Dendritic cell treated with granulocyte-macrophage colony-stimulating factor and Interleukin-4, amounts not matched to agents 40 ng/mL and 50 ng/mL, for 4 days (primary cell): Measurements from ENCODE around the gene HS3ST1.

Experiments
- H3K27ac Mint-ChIP-seq: one replicate; pipeline ENCODE4 v1.8.0; 2022; ENCODE audit warnings: mild to moderate bottlenecking, mixed read lengths
- H3K27me3 Mint-ChIP-seq: one replicate; pipeline ENCODE4 v1.8.0; 2022; ENCODE audit warnings: mild to moderate bottlenecking, mixed read lengths
- H3K36me3 Mint-ChIP-seq: one replicate; pipeline ENCODE4 v1.8.0; 2022; ENCODE audit warnings: low read depth, mixed read lengths
- H3K4me1 Mint-ChIP-seq: one replicate; pipeline ENCODE4 v1.8.0; 2022; ENCODE audit warnings: low read depth, mixed read lengths
- H3K4me3 Mint-ChIP-seq: one replicate; pipeline ENCODE4 v1.8.0; 2022; ENCODE audit warnings: mild to moderate bottlenecking, moderate library complexity, mixed read lengths
- H3K9me3 Mint-ChIP-seq: one replicate; pipeline ENCODE4 v1.8.0; 2022; ENCODE audit warnings: mixed read lengths
- intact Hi-C: fragments of 100-400 bp; cut with micrococcal nuclease; formaldehyde crosslinking; loops from one replicate; pipeline ENCODE4 v1.15.0; 2022

The HS3ST1 gene

GRCh38 chr4:11426731-11427120 lies 2.0 kb downstream of the HS3ST1 start:
- Mint-ChIP-seq H3K4me3 (peak overlapping the region; percentile 76), H3K9me3 (no peaks in the 10 kb centered on the region), H3K4me1 (peaks cover 23% of the 10 kb centered on the region), H3K27ac (no peak overlapping the region), H3K27me3 (peaks cover 51% of the 10 kb centered on the region), H3K36me3 (peaks cover 12% of the 10 kb centered on the region)
- intact Hi-C loops, result loop anchor here (10.0 kb wide), 1 partner anchor 872 kb away; no protein-coding TSS in a partner anchor

- Mint-ChIP-seq H3K4me3 (peak overlapping the region; percentile 13), H3K4me1 (peaks cover 23% of the 10 kb centered on the region), H3K9me3 (no peaks in the 10 kb centered on the region), H3K27me3 (peaks cover 44% of the 10 kb centered on the region), H3K36me3 (peaks cover 12% of the 10 kb centered on the region), H3K27ac (no peak overlapping the region)
- intact Hi-C loops, result loop anchor here (10.0 kb wide), 1 partner anchor 871 kb away; no protein-coding TSS in a partner anchor
These were observed 2.7 kb downstream of the HS3ST1 start for GRCh38 chr4:11426003-11426402.

GRCh38 chr4:11424856-11425255 lies 3.8 kb downstream of the HS3ST1 start:
- peaks cover 12% of the 10 kb centered on the region for H3K36me3 Mint-ChIP-seq
- no peak overlapping the region for H3K27ac Mint-ChIP-seq
- no peak overlapping the region for H3K4me3 Mint-ChIP-seq
- no peaks in the 10 kb centered on the region for H3K9me3 Mint-ChIP-seq
- H3K4me1 Mint-ChIP-seq, result peaks cover 23% of the 10 kb centered on the region
- intact Hi-C loops, result loop anchor here (2.0 to 10.0 kb wide), 2 partner anchors 842 to 870 kb away; no protein-coding TSS in a partner anchor
- H3K27me3 Mint-ChIP-seq, result peaks cover 36% of the 10 kb centered on the region

GRCh38 chr4:11424000-11424399 lies 4.7 kb downstream of the HS3ST1 start:
- peaks cover 18% of the 10 kb centered on the region for H3K4me1 Mint-ChIP-seq
- intact Hi-C loops, result loop anchor here (2.0 to 10.0 kb wide), 2 partner anchors 841 to 869 kb away; no protein-coding TSS in a partner anchor
- peaks cover 27% of the 10 kb centered on the region for H3K27me3 Mint-ChIP-seq
- no peak overlapping the region for H3K27ac Mint-ChIP-seq
- H3K36me3 Mint-ChIP-seq, result peaks cover 11% of the 10 kb centered on the region
- no peaks in the 10 kb centered on the region for H3K9me3 Mint-ChIP-seq
- H3K4me3 Mint-ChIP-seq, result no peak overlapping the region

GRCh38 chr4:11423465-11423864 lies 5.2 kb downstream of the HS3ST1 start:
- Mint-ChIP-seq H3K36me3 (peaks cover 13% of the 10 kb centered on the region), H3K4me3 (no peak overlapping the region), H3K27me3 (peaks cover 22% of the 10 kb centered on the region), H3K4me1 (peaks cover 14% of the 10 kb centered on the region), H3K9me3 (no peaks in the 10 kb centered on the region), H3K27ac (no peak overlapping the region)
- intact Hi-C loops, result loop anchor here (10.0 kb wide), 1 partner anchor 869 kb away; no protein-coding TSS in a partner anchor

- Mint-ChIP-seq H3K27me3 (no peaks in the 10 kb centered on the region), H3K27ac (no peak overlapping the region), H3K4me3 (no peak overlapping the region), H3K4me1 (no peaks in the 10 kb centered on the region), H3K9me3 (no peaks in the 10 kb centered on the region), H3K36me3 (peaks cover 7% of the 10 kb centered on the region)
- intact Hi-C loops, result loop anchor here (10.0 kb wide), 1 partner anchor 866 kb away; no protein-coding TSS in a partner anchor
These were observed 7.6 kb downstream of the HS3ST1 start for GRCh38 chr4:11421116-11421515.

- Mint-ChIP-seq H3K4me3 (no peak overlapping the region), H3K4me1 (no peaks in the 10 kb centered on the region), H3K27ac (no peak overlapping the region), H3K36me3 (peaks cover 7% of the 10 kb centered on the region), H3K9me3 (no peaks in the 10 kb centered on the region), H3K27me3 (no peaks in the 10 kb centered on the region)
- intact Hi-C loops, result loop anchor here (10.0 kb wide), 1 partner anchor 866 kb away; no protein-coding TSS in a partner anchor
These were observed 8.4 kb downstream of the HS3ST1 start for GRCh38 chr4:11420327-11420726.

- Mint-ChIP-seq H3K36me3 (peaks cover 7% of the 10 kb centered on the region), H3K4me1 (no peaks in the 10 kb centered on the region), H3K27ac (no peak overlapping the region), H3K27me3 (no peaks in the 10 kb centered on the region), H3K9me3 (no peaks in the 10 kb centered on the region), H3K4me3 (no peak overlapping the region)
- intact Hi-C loops, result loop anchor here (5.0 kb wide), 1 partner anchor 304 kb away; no protein-coding TSS in a partner anchor
These were observed 10.1 kb downstream of the HS3ST1 start for GRCh38 chr4:11418610-11419009.

GRCh38 chr4:11416767-11417113 lies 12.0 kb downstream of the HS3ST1 start:
- no peak overlapping the region for H3K27ac Mint-ChIP-seq
- H3K4me3 Mint-ChIP-seq, result no peak overlapping the region
- peaks cover 7% of the 10 kb centered on the region for H3K36me3 Mint-ChIP-seq
- H3K9me3 Mint-ChIP-seq, result no peaks in the 10 kb centered on the region
- H3K27me3 Mint-ChIP-seq, result no peaks in the 10 kb centered on the region
- intact Hi-C loops, result loop anchor here (5.0 kb wide), 1 partner anchor 306 kb away; no protein-coding TSS in a partner anchor
- no peaks in the 10 kb centered on the region for H3K4me1 Mint-ChIP-seq

GRCh38 chr4:11416071-11416766 lies 12.5 kb downstream of the HS3ST1 start:
- Mint-ChIP-seq H3K4me1 (no peaks in the 10 kb centered on the region), H3K36me3 (peaks cover 7% of the 10 kb centered on the region), H3K27me3 (no peaks in the 10 kb centered on the region), H3K9me3 (no peaks in the 10 kb centered on the region), H3K27ac (no peak overlapping the region), H3K4me3 (no peak overlapping the region)
- intact Hi-C loops, result loop anchor here (5.0 kb wide), 1 partner anchor 306 kb away; no protein-coding TSS in a partner anchor

- intact Hi-C loops, result loop anchor here (5.0 kb wide), 1 partner anchor 307 kb away; no protein-coding TSS in a partner anchor
- Mint-ChIP-seq H3K27ac (no peak overlapping the region), H3K4me3 (no peak overlapping the region), H3K4me1 (no peaks in the 10 kb centered on the region), H3K27me3 (no peaks in the 10 kb centered on the region), H3K36me3 (peaks cover 7% of the 10 kb centered on the region), H3K9me3 (no peaks in the 10 kb centered on the region)
These were observed 13.2 kb downstream of the HS3ST1 start for GRCh38 chr4:11415409-11416070.

- H3K36me3 Mint-ChIP-seq, result peaks cover 16% of the 10 kb centered on the region
- intact Hi-C loops, result no loop called here
- no peak overlapping the region for H3K4me3 Mint-ChIP-seq
- no peaks in the 10 kb centered on the region for H3K9me3 Mint-ChIP-seq
- no peak overlapping the region for H3K27ac Mint-ChIP-seq
- no peaks in the 10 kb centered on the region for H3K4me1 Mint-ChIP-seq
- no peaks in the 10 kb centered on the region for H3K27me3 Mint-ChIP-seq
These were observed 16.5 kb downstream of the HS3ST1 start for GRCh38 chr4:11412211-11412610.

GRCh38 chr4:11409632-11410031 lies 19.1 kb downstream of the HS3ST1 start:
- H3K9me3 Mint-ChIP-seq, result no peaks in the 10 kb centered on the region
- intact Hi-C loops, result no loop called here

More at GRCh38 chr4:11409632-11410031, 19.1 kb downstream of the HS3ST1 start:
- peaks cover 16% of the 10 kb centered on the region for H3K36me3 Mint-ChIP-seq
- no peaks in the 10 kb centered on the region for H3K4me1 Mint-ChIP-seq
- no peak overlapping the region for H3K27ac Mint-ChIP-seq
- no peak overlapping the region for H3K4me3 Mint-ChIP-seq
- H3K27me3 Mint-ChIP-seq, result no peaks in the 10 kb centered on the region
